Cardiac septum (tissue), 1 donor: ENCODE data around the gene ROBO1. TPM values are rescaled to one million over a fixed set of nuclear protein-coding genes. Genes with fewer than 3 reads are reported as not detected.
"Not testable (repeated sequence)": the region's sequence is repeated elsewhere in the genome, so short reads cannot be mapped to it uniquely, and the experiment has no call there.

Source experiments
- DNase-seq: peaks from one replicate; pipeline ENCODE4 v3.0.0-alpha.2; 2020; ENCODE audit warnings: low spot score
- intact Hi-C: fragments of 100-400 bp; cut with DNase I; formaldehyde crosslinking; loops from one replicate; pipeline ENCODE4 v1.14.0; 2022
- long read RNA-seq: library from polyadenylated mRNA; unstranded; transcript quantifications from one replicate; pipeline ENCODE4 v2.0.0, GENCODE V29; 2021
- total RNA-seq: library from RNA; stranded (reverse); fragmentation: NEBNext Ultra II Directional; extraction: Animal tissue kit (Norgen Biotek cat#: 25700); gene quantifications from one replicate; pipeline ENCODE4 v1.2.1, GENCODE V29; 2021
- donor health status: DM: no; HTN: no; CAD: no.

The ROBO1 gene
- 6.2 TPM for total RNA-seq
- long read RNA-seq, full-length matches to known transcripts, result 1 of 5 reads
- long read RNA-seq, partial matches to known transcripts, result 3 of 5 reads
- long read RNA-seq, other reads (novel, unspliced or antisense), result 1 of 5 reads

GRCh38 chr3:79767905-79768267, at the start of gene ROBO1:
Gene ROBO1, minus strand, starts transcription at chr3:79767998.
- DNase-seq, result no peak
- intact Hi-C loops, result no loop called here

GRCh38 chr3:79817224-79817623, 49.4 kb upstream of the ROBO1 start:
- DNase-seq, result no peak
- intact Hi-C loops, result no loop called here

- intact Hi-C loops, result no loop called here
- no peak for DNase-seq
These were observed 47.7 kb upstream of the ROBO1 start for GRCh38 chr3:79815478-79815877.

- intact Hi-C loops, result no loop called here
- no peak for DNase-seq
These were observed 42.8 kb upstream of the ROBO1 start for GRCh38 chr3:79810581-79810980.

- DNase-seq, result no peak
- intact Hi-C loops, result no loop called here
These were observed 42.3 kb upstream of the ROBO1 start for GRCh38 chr3:79810092-79810491.

- intact Hi-C loops, result no loop called here
- DNase-seq, result no peak
These were observed 41.3 kb upstream of the ROBO1 start for GRCh38 chr3:79809106-79809505.

GRCh38 chr3:79808515-79808914, 40.7 kb upstream of the ROBO1 start:
- no peak for DNase-seq

GRCh38 chr3:79790177-79790576, 22.4 kb upstream of the ROBO1 start:
- intact Hi-C loops, result not testable (repeated sequence)

More at GRCh38 chr3:79808515-79808914, 40.7 kb upstream of the ROBO1 start:
- intact Hi-C loops, result no loop called here

GRCh38 chr3:79773291-79773690, 5.5 kb upstream of the ROBO1 start:
- intact Hi-C loops, result no loop called here
- DNase-seq, result no peak

More at GRCh38 chr3:79790177-79790576, 22.4 kb upstream of the ROBO1 start:
- not testable (repeated sequence) for DNase-seq

GRCh38 chr3:79769229-79769628, 1.4 kb upstream of the ROBO1 start:
- no peak for DNase-seq
- intact Hi-C loops, result no loop called here

GRCh38 chr3:79767194-79767904, 449 bp downstream of the ROBO1 start:
- intact Hi-C loops, result no loop called here
- no peak for DNase-seq

- intact Hi-C loops, result no loop called here
- DNase-seq, result no peak
These were observed 1.2 kb downstream of the ROBO1 start for GRCh38 chr3:79766496-79767193.

- DNase-seq, result no peak
- intact Hi-C loops, result no loop called here
These were observed 1.9 kb downstream of the ROBO1 start for GRCh38 chr3:79765911-79766310.

GRCh38 chr3:79761441-79761840, 6.4 kb downstream of the ROBO1 start:
- intact Hi-C loops, result no loop called here
- no peak for DNase-seq

- intact Hi-C loops, result no loop called here
- DNase-seq, result no peak
These were observed 16.1 kb downstream of the ROBO1 start for GRCh38 chr3:79751703-79752102.

GRCh38 chr3:79737530-79737929, 30.3 kb downstream of the ROBO1 start:
- no peak for DNase-seq

GRCh38 chr3:79729096-79729495, 38.7 kb downstream of the ROBO1 start:
- DNase-seq, result no peak
- intact Hi-C loops, result no loop called here

More at GRCh38 chr3:79737530-79737929, 30.3 kb downstream of the ROBO1 start:
- intact Hi-C loops, result no loop called here

GRCh38 chr3:79726786-79727185, 41.0 kb downstream of the ROBO1 start:
- DNase-seq, result no peak
- intact Hi-C loops, result no loop called here

- no peak for DNase-seq
- intact Hi-C loops, result no loop called here
These were observed 43.6 kb downstream of the ROBO1 start for GRCh38 chr3:79724206-79724605.

GRCh38 chr3:79690072-79690471, 77.7 kb downstream of the ROBO1 start:
- DNase-seq, result no peak
- intact Hi-C loops, result no loop called here

GRCh38 chr3:79685108-79685507, 82.7 kb downstream of the ROBO1 start:
- intact Hi-C loops, result no loop called here
- no peak for DNase-seq
